Bronchial epithelial cell (primary cell): ENCODE measurements around the gene RAB11FIP4. TPM values are rescaled to one million over a fixed set of nuclear protein-coding genes. Genes with fewer than 3 reads are reported as not detected.

Experiments
- DNase-seq: peaks from one replicate; pipeline ENCODE4 v3.0.0-alpha.2; 2010; ENCODE audit warnings: low read depth
- FAIRE-seq: peaks from 2 replicates; lab custom pipeline; 2011; peaks lifted over from hg19 to GRCh38; lab: Jason Lieb, UNC
- H3K27me3 ChIP-seq: 2 replicates; pipeline ENCODE4 v1.5.1; 2011; ENCODE audit warnings: low read length; ENCODE audit not compliant: control insufficient read depth, insufficient read depth
- H3K36me3 ChIP-seq: 2 replicates; pipeline ENCODE4 v1.5.1; 2011; ENCODE audit warnings: low read length; ENCODE audit not compliant: control insufficient read depth, insufficient read depth
- H3K4me3 ChIP-seq: 2 replicates; pipeline ENCODE4 v1.5.1; 2011; ENCODE audit warnings: mild to moderate bottlenecking, low read depth, low read length, control low read depth
- CTCF ChIP-seq: IDR thresholded peaks from 2 replicates; pipeline ENCODE4 v1.5.1; 2011; ENCODE audit warnings: mild to moderate bottlenecking, moderate library complexity, low read length, control low read depth, inconsistent platforms; ENCODE audit not compliant: insufficient read depth, severe bottlenecking
- total RNA-seq: library from RNA; depleted of rRNA; stranded (reverse); fragments of >200 nt; gene quantifications from 2 replicates; pipeline ENCODE4 v1.2.1, GENCODE V29; 2014

RAB11FIP4 gene
- total RNA-seq, 1 donor from 2014 or later, result 17.6 TPM

- TF ChIP-seq CTCF, result no peak
- no peaks in the 10 kb centered on the region for H3K27me3 ChIP-seq
- H3K4me3 ChIP-seq, result no peak overlapping the region
- DNase-seq (no peak), FAIRE-seq (no peak)
- H3K36me3 ChIP-seq, result peaks cover 2% of the 10 kb centered on the region
These were observed 183.6 kb downstream of the RAB11FIP4 start for GRCh38 chr17:31575043-31575442.

DNA sequence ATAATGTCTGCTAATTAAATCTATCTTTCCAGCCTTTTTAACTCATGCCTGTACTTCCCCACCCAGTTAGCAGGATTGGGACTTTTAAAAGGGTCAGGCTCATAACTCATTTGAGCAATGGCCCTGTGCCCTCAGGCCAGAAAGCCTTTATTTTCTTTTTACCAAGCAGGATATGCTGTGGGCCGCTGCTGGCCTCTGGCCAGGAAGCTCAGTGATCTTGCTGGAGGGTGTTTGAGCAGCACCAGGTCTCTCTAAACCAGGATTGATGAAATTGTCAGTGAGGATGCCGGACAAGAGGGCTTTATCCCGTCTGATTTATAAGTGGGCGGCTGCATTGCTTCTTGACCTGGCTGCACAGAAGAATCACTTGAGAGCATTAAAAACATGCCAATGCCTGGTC, 187.8 kb downstream of the RAB11FIP4 start:
- peak; percentile 35 for DNase-seq
- TF ChIP-seq CTCF, result no peak
- Histone ChIP-seq H3K36me3 (peaks cover 2% of the 10 kb centered on the region), H3K27me3 (no peaks in the 10 kb centered on the region), H3K4me3 (no peak overlapping the region)
- no peak for FAIRE-seq

DNA sequence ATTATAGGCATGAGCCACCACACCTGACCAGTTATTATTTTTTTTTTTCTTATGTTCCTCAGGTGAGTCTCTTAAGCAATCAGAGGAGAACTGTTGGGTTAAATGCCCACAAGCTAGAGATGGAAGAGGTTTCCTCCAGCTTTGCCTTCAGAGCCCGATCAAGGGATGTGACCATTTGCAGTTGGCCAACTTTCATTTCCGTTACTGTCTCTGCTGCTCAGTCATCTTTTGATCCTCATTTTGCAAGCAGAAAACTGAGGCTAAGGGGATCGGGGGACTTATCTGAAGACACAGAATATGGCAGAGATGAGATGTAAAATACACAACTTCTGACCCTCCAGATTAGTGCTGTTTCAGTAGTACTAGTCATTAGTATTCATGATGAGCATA, 188.8 kb downstream of the RAB11FIP4 start:
- no peak for DNase-seq
- no peak for FAIRE-seq
- Histone ChIP-seq H3K4me3 (no peak overlapping the region), H3K27me3 (no peaks in the 10 kb centered on the region), H3K36me3 (peaks cover 2% of the 10 kb centered on the region)
- no peak for TF ChIP-seq CTCF

GRCh38 chr17:31580706-31581490, 189.4 kb downstream of the RAB11FIP4 start:
- DNase-seq, result peak; percentile 79
- H3K27me3 ChIP-seq, result no peaks in the 10 kb centered on the region
- H3K36me3 ChIP-seq, result peaks cover 2% of the 10 kb centered on the region
- no peak for FAIRE-seq
- no peak for TF ChIP-seq CTCF
- no peak overlapping the region for H3K4me3 ChIP-seq

DNA sequence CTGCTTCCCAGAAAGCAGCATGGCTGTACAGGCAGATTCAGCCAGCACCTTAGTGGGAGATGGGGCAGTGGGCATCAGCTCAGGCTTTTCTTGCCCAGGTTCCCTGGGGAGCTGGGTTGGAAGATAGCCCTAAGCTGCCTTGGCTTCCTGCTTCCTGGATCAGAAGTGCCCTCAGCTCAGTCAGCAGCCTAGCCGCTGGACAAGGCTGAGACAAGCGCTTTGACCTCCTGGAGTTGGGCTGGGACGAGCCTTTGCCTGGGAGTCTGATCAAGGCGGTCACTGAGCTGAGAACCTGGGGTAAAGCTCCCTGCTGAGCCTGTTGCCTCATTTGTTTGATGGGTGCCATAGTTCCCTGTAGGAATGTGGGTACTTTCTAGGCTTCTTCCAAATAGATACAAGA, 190.0 kb downstream of the RAB11FIP4 start:
- no peak for FAIRE-seq
- no peak for DNase-seq
- H3K36me3 ChIP-seq, result peaks cover 2% of the 10 kb centered on the region
- TF ChIP-seq CTCF, result no peak
- H3K4me3 ChIP-seq, result no peak overlapping the region
- H3K27me3 ChIP-seq, result no peaks in the 10 kb centered on the region
